Endodermal cell (in vitro differentiated cells): ENCODE data around the gene ZNF337. TPM values are rescaled to one million over a fixed set of nuclear protein-coding genes. Genes with fewer than 3 reads are reported as not detected.
"Not testable (repeated sequence)": the region's sequence is repeated elsewhere in the genome, so short reads cannot be mapped to it uniquely, and the experiment has no call there.

Experiments used
- DNase-seq: peaks from one replicate; pipeline ENCODE4 v3.0.0-alpha.2; 2017
- H3K27ac ChIP-seq: 2 replicates; pipeline ENCODE4 v1.5.1; 2013; ENCODE audit warnings: mild to moderate bottlenecking, low read depth, low read length, moderate library complexity
- H3K27me3 ChIP-seq: 2 replicates; pipeline ENCODE4 v1.6.1; 2013; ENCODE audit warnings: mild to moderate bottlenecking, low read length, moderate library complexity; ENCODE audit not compliant: insufficient read depth, control insufficient read depth, poor library complexity, severe bottlenecking
- H3K36me3 ChIP-seq: 2 replicates; pipeline ENCODE4 v1.7.0; 2013; ENCODE audit warnings: mild to moderate bottlenecking, low read length, moderate library complexity; ENCODE audit not compliant: control insufficient read depth, insufficient read depth
- H3K4me1 ChIP-seq: one replicate; pipeline ENCODE4 v1.7.0; 2013; ENCODE audit warnings: low read length; ENCODE audit not compliant: control insufficient read depth, insufficient read depth
- H3K4me3 ChIP-seq: 2 replicates; pipeline ENCODE4 v1.5.1; 2013; ENCODE audit warnings: mild to moderate bottlenecking, low read length, moderate library complexity
- H3K9ac ChIP-seq: 2 replicates; pipeline ENCODE4 v1.6.1; 2013; ENCODE audit warnings: mild to moderate bottlenecking, low read length, moderate library complexity; ENCODE audit not compliant: poor library complexity, severe bottlenecking; ENCODE audit errors: extremely low read depth
- H3K9me3 ChIP-seq: 2 replicates; pipeline ENCODE4 v1.6.1; 2013; ENCODE audit warnings: mild to moderate bottlenecking, low read length, moderate library complexity; ENCODE audit not compliant: control insufficient read depth
- H3K27ac Mint-ChIP-seq: 2 replicates; pipeline ENCODE4 v1.8.0; 2020; ENCODE audit warnings: mixed read lengths
- H3K27me3 Mint-ChIP-seq: 2 replicates; pipeline ENCODE4 v1.8.0; 2021; ENCODE audit warnings: mild to moderate bottlenecking, mixed read lengths; ENCODE audit not compliant: insufficient read depth
- H3K36me3 Mint-ChIP-seq: 2 replicates; pipeline ENCODE4 v1.8.0; 2020; ENCODE audit warnings: low read depth, mixed read lengths
- H3K4me1 Mint-ChIP-seq: 2 replicates; pipeline ENCODE4 v1.8.0; 2020; ENCODE audit warnings: mixed read lengths
- H3K4me3 Mint-ChIP-seq: 2 replicates; pipeline ENCODE4 v1.8.0; 2020; ENCODE audit warnings: mild to moderate bottlenecking, moderate library complexity, mixed read lengths
- H3K9me3 Mint-ChIP-seq: 2 replicates; pipeline ENCODE4 v1.8.0; 2020; ENCODE audit warnings: mild to moderate bottlenecking, mixed read lengths
- CTCF ChIP-seq: fragments of 200-600 bp; sonication (generic); conservative IDR thresholded peaks from 2 replicates; pipeline ENCODE4 v1.5.0; 2021; ENCODE audit warnings: antibody characterized with exemption, mild to moderate bottlenecking
- WGBS, 2 experiments: methylation state at CpG; one replicate each; pipeline versions ENCODE4 v1.1.5 to v1.1.7; 2013; ENCODE audit warnings: missing lambda C conversion rate in 2 of 2, mixed read lengths in 1 of 2; ENCODE audit not compliant: insufficient coverage in 1 of 2, insufficient read length in 1 of 2; 5-methylcytosine and 5-hydroxymethylcytosine counted together
- total RNA-seq, 2 donors: library from RNA; stranded (reverse); fragmentation: NEBNext Ultra II Directional in 1 of 2; extraction: Animal tissue kit (Norgen Biotek cat#: 25700) in 1 of 2; gene quantifications; 2 replicates in 1 of 2; 3 replicates in 1 of 2; pipeline ENCODE4 v1.2.1, GENCODE V29; 2021

Gene ZNF337
- total RNA-seq, 2 donors from 2014 or later: 14.2 to 14.5 TPM

DNA sequence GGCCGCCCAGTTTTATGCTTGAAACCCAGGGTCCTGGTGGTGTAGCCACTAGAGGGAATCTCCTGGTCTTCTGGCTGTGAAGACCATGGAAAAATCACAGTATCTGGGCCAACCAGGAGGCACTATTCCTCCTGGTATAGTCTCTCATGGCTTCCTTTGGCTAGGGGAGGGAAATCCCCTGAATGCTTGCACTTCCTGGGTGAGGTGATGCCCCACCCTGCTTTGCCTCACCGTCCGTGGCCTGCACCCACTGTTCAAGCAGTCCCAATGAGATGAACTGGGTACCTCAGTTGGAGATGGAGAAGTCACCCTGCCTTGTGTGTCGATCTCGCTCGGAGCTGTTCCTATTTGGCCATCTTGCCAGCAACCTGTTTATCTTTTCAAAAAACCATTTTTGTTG is 10.1 kb upstream of the ZNF337 start:
- no peak for DNase-seq
- Histone ChIP-seq H3K4me1 (no peaks in the 10 kb centered on the region), H3K27me3 (no peaks in the 10 kb centered on the region), H3K27ac (no peak overlapping the region), H3K4me3 (no peak overlapping the region), H3K36me3 (no peaks in the 10 kb centered on the region), H3K9me3 (no peaks in the 10 kb centered on the region), H3K9ac (no peak overlapping the region)
- H3K36me3 Mint-ChIP-seq: peaks cover 2% of the 10 kb centered on the region
- H3K27me3 Mint-ChIP-seq: peaks cover 21% of the 10 kb centered on the region
- H3K4me3 Mint-ChIP-seq: no peak overlapping the region
- H3K9me3 Mint-ChIP-seq: peaks cover 24% of the 10 kb centered on the region
- WGBS, 2 experiments: 93 to 100% methylated on average over 1 to 6 of the region's 6 CpGs
- TF ChIP-seq CTCF: no peak
- H3K27ac Mint-ChIP-seq: no peak overlapping the region
- no peaks in the 10 kb centered on the region for H3K4me1 Mint-ChIP-seq

DNA sequence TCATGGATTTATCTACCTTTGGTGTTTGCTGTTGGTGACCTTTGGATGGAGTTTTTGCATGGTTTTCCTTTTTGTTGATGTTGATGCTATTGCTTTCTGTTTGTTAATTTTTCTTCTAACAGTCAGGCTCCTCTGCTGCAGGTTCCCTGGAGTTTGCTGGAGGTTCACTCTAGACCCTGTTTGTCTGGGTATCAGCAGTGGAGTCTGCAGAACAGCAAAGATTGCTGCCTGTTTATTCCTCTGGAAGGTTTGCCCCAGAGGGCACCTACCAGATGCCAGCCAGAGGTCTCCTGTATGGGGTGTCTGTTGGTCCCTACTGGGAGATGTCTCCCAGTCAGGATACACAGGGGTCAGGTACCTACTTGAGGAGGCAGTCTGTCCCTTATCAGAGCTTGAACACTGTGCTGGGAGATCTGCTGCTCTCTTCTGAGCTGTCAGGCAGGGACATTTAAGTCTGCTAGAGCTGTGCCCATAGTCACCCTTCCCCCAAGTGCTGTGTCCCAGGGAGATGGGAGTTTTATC is 9.2 kb upstream of the ZNF337 start:
- no peak overlapping the region for H3K27ac Mint-ChIP-seq
- TF ChIP-seq CTCF: no peak
- Histone ChIP-seq H3K9ac (no peak overlapping the region), H3K9me3 (no peaks in the 10 kb centered on the region), H3K4me1 (no peaks in the 10 kb centered on the region), H3K27me3 (no peaks in the 10 kb centered on the region), H3K36me3 (no peaks in the 10 kb centered on the region), H3K27ac (no peak overlapping the region), H3K4me3 (no peak overlapping the region)
- no peak for DNase-seq
- peaks cover 2% of the 10 kb centered on the region for H3K36me3 Mint-ChIP-seq
- no peaks in the 10 kb centered on the region for H3K4me1 Mint-ChIP-seq
- no peak overlapping the region for H3K4me3 Mint-ChIP-seq
- H3K27me3 Mint-ChIP-seq: peaks cover 21% of the 10 kb centered on the region
- peaks cover 29% of the 10 kb centered on the region for H3K9me3 Mint-ChIP-seq

DNA sequence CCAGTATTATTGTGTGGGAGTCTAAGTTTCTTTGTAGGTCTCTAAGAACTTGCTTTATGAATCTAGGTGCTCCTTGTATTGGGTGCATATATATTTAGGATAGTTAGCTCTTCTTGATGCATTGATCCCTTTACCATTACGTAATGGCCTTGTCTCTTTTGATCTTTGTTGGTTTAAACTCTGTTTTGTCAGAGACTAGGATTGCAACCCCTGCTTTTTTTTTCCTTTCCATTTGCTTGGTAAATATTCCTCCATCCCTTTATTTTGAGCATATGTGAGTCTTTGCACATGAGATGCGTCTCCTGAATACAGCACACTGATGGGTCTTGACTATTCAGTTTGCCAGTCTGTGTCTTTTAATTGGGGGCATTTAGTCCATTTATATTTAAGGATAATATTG is 7.7 kb upstream of the ZNF337 start:
- peaks cover 21% of the 10 kb centered on the region for H3K27me3 Mint-ChIP-seq
- not testable (repeated sequence) for H3K4me3 Mint-ChIP-seq, H3K36me3 Mint-ChIP-seq, H3K9ac ChIP-seq, H3K27me3 ChIP-seq, H3K27ac ChIP-seq, DNase-seq, H3K4me1 Mint-ChIP-seq, H3K36me3 ChIP-seq, H3K27ac Mint-ChIP-seq, H3K4me3 ChIP-seq, H3K4me1 ChIP-seq
- 88 to 94% methylated on average over 1 to 2 of the region's 2 CpGs for WGBS, 2 experiments
- H3K9me3 Mint-ChIP-seq: peaks cover 35% of the 10 kb centered on the region
- peaks cover 16% of the 10 kb centered on the region for H3K9me3 ChIP-seq

GRCh38 chr20:25700835-25701234 is 4.2 kb upstream of the ZNF337 start:
- not testable (repeated sequence) for DNase-seq

More at GRCh38 chr20:25700835-25701234, 4.2 kb upstream of the ZNF337 start:
- not testable (repeated sequence) for H3K4me3 Mint-ChIP-seq, H3K4me3 ChIP-seq, H3K36me3 ChIP-seq, H3K4me1 Mint-ChIP-seq, H3K36me3 Mint-ChIP-seq, H3K9ac ChIP-seq, H3K4me1 ChIP-seq, H3K27me3 ChIP-seq, H3K27ac Mint-ChIP-seq, H3K27ac ChIP-seq
- WGBS, 2 experiments: 95% methylated on average over 2 of the region's 2 CpGs; no CpG with 5 or more reads in 1 of the 2 experiments
- peaks cover 29% of the 10 kb centered on the region for H3K9me3 Mint-ChIP-seq
- peaks cover 23% of the 10 kb centered on the region for H3K27me3 Mint-ChIP-seq
- H3K9me3 ChIP-seq: peaks cover 16% of the 10 kb centered on the region
